HG02884 (cell line): ENCODE results near the gene SSX3.
"Not testable (repeated sequence)": the region's sequence is repeated elsewhere in the genome, so short reads cannot be mapped to it uniquely, and the experiment has no call there.

Experiments
- ATAC-seq: cut with Tn5 transposase; IDR thresholded peaks from one replicate; pipeline ENCODE4 v1.9.1; 2021; ENCODE audit warnings: mild to moderate bottlenecking, moderate library complexity; ENCODE audit not compliant: unreplicated experiment

The SSX3 gene

GRCh38 chrX:48356315-48357094 lies at the start of gene SSX3:
Gene SSX3 (minus strand): TSS chrX:48356703. CDS start chrX:48355249, 1,454 bp downstream.
- not testable (repeated sequence) for ATAC-seq

- not testable (repeated sequence) for ATAC-seq
Measured at GRCh38 chrX:48397825-48398224, 41.3 kb upstream of the SSX3 start.

GRCh38 chrX:48396931-48397330 lies 40.4 kb upstream of the SSX3 start:
- ATAC-seq, result not testable (repeated sequence)

GRCh38 chrX:48383239-48383638 lies 26.7 kb upstream of the SSX3 start, which contains the start of gene SSX4:
Gene SSX4 (plus strand): TSS chrX:48383539. CDS start chrX:48384054, 515 bp downstream.
- not testable (repeated sequence) for ATAC-seq

GRCh38 chrX:48370408-48370807 lies 13.9 kb upstream of the SSX3 start:
- not testable (repeated sequence) for ATAC-seq

- not testable (repeated sequence) for ATAC-seq
Measured at GRCh38 chrX:48367717-48368408, 11.4 kb upstream of the SSX3 start.

GRCh38 chrX:48359281-48359680 lies 2.8 kb upstream of the SSX3 start:
- not testable (repeated sequence) for ATAC-seq

- ATAC-seq, result no peak
Measured at GRCh38 chrX:48357681-48358080, 1.2 kb upstream of the SSX3 start.

- not testable (repeated sequence) for ATAC-seq
Measured at GRCh38 chrX:48346059-48346458, 10.4 kb downstream of the SSX3 start.

- ATAC-seq, result not testable (repeated sequence)
Measured at GRCh38 chrX:48313996-48314395, 42.5 kb downstream of the SSX3 start.

GRCh38 chrX:48306175-48306574 lies 50.3 kb downstream of the SSX3 start:
- no peak for ATAC-seq
